MCF 10A (cell line): ENCODE data around the gene KIZ. TPM values are rescaled to one million over a fixed set of nuclear protein-coding genes. Genes with fewer than 3 reads are reported as not detected.

ENCODE experiments used
- BruUV-seq: library from RNA; stranded (reverse); fragments of 400-500 nt; replicated peaks from 2 replicates; lab custom pipeline; 2021; lab: Mats Ljungman, UMichigan
- CTCF ChIA-PET: fragments of 300-600 bp; sonication (Branson Sonifier 250); formaldehyde crosslinking; extraction: SDS; loops from one replicate; lab custom pipeline; 2021; ENCODE audit warnings: antibody characterized with exemption, inconsistent platforms; lab: Yijun Ruan, JAX
- POLR2A ChIA-PET: fragments of 300-600, 350-650 bp; sonication (Branson Sonifier 250); formaldehyde crosslinking; extraction: SDS; loops from one replicate; lab custom pipeline; 2020; ENCODE audit warnings: antibody characterized with exemption, inconsistent platforms; lab: Yijun Ruan, JAX
- DNase-seq: peaks from one replicate; pipeline ENCODE4 v3.0.0-alpha.2; 2018; ENCODE audit not compliant: unreplicated experiment
- H3K27ac Mint-ChIP-seq: one replicate; pipeline ENCODE4 v1.8.0; 2022; ENCODE audit warnings: mild to moderate bottlenecking, low read depth, mixed read lengths; ENCODE audit not compliant: unreplicated experiment
- H3K27me3 Mint-ChIP-seq: one replicate; pipeline ENCODE4 v1.8.0; 2022; ENCODE audit warnings: mixed read lengths; ENCODE audit not compliant: insufficient read depth, unreplicated experiment
- H3K36me3 Mint-ChIP-seq: one replicate; pipeline ENCODE4 v1.8.0; 2022; ENCODE audit warnings: mild to moderate bottlenecking, moderate library complexity, mixed read lengths; ENCODE audit not compliant: insufficient read depth, unreplicated experiment
- H3K4me1 Mint-ChIP-seq: one replicate; pipeline ENCODE4 v1.8.0; 2022; ENCODE audit warnings: mixed read lengths; ENCODE audit not compliant: insufficient read depth, unreplicated experiment
- H3K4me3 Mint-ChIP-seq: one replicate; pipeline ENCODE4 v1.8.0; 2022; ENCODE audit warnings: mild to moderate bottlenecking, moderate library complexity, mixed read lengths; ENCODE audit not compliant: unreplicated experiment
- H3K9me3 Mint-ChIP-seq: one replicate; pipeline ENCODE4 v1.8.0; 2022; ENCODE audit warnings: mixed read lengths; ENCODE audit not compliant: unreplicated experiment
- intact Hi-C: fragments of 100-400 bp; cut with micrococcal nuclease; formaldehyde crosslinking; loops from 2 replicates; pipeline ENCODE4 v1.14.1; 2022
- total RNA-seq: library from RNA; stranded (reverse); gene quantifications from 2 replicates; pipeline ENCODE4 v1.2.3, GENCODE V29; 2022
- TF ChIP-seq, protein P1 (sequence below): fragments of 200-600 bp; IDR thresholded peaks from one replicate; pipeline ENCODE4 v1.8.0; 2022; ENCODE audit warnings: antibody characterized with exemption, mild to moderate bottlenecking; ENCODE audit not compliant: unreplicated experiment

The KIZ gene
- total RNA-seq, 1 experiment from 2014 or later, result 56.1 TPM

DNA sequence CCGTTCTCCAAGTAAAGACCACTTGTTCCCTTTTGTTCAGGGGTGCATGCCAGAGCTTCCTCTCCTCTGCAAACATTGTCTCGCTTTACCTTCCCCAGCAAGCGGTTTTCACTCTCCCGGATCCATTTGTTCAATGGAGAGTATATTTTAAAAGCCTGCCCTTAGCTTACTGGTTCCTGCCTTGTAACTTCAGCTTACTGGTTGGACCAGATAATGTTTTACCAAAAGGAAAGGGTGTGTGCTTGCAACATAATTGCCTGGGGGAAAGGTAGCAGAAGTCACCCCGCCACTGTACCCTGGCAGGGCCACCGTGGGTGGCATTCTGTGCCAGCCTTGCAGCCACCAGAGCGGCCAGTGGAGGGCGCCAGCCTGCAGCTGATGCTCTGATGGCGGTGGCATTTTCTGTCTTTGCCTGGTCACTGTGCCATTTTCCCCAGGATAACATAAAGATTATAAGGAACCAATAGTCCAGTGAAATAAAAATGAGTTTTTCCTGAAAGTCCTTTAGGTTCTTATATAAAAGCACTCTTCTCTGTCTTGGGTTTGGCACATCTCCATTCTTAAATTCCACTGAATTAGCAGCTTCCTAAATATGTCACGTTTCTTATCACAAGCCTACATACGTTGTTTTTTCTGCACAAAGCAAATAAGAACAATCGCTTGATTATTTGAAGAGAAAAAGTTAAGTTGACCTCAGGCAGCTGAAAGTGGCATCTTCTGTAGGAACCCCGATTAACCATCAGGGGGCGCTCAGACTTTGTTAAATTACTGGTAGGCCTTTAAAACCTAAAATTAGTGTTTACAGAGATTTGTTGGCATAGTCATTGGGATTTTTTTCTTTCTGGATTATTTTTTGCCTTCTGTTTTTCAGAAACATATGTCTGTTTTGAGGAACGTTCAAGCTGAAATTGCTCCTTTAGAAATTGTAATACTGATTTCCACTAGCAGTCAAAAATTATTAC is 109.9 kb downstream of the KIZ start:
- Mint-ChIP-seq H3K27me3 (no peaks in the 10 kb centered on the region), H3K36me3 (peaks cover 17% of the 10 kb centered on the region), H3K9me3 (no peaks in the 10 kb centered on the region), H3K27ac (no peak overlapping the region), H3K4me3 (no peak overlapping the region), H3K4me1 (peaks cover 5% of the 10 kb centered on the region)
- POLR2A ChIA-PET, result interaction anchor here (0.6 to 2.6 kb wide), 14 partner anchors 10 to 380 kb away, joined by 3 to 20 read pairs (median 4); partner anchors contain the start of genes KIZ and XRN2
- TF ChIP-seq, protein P1, sequence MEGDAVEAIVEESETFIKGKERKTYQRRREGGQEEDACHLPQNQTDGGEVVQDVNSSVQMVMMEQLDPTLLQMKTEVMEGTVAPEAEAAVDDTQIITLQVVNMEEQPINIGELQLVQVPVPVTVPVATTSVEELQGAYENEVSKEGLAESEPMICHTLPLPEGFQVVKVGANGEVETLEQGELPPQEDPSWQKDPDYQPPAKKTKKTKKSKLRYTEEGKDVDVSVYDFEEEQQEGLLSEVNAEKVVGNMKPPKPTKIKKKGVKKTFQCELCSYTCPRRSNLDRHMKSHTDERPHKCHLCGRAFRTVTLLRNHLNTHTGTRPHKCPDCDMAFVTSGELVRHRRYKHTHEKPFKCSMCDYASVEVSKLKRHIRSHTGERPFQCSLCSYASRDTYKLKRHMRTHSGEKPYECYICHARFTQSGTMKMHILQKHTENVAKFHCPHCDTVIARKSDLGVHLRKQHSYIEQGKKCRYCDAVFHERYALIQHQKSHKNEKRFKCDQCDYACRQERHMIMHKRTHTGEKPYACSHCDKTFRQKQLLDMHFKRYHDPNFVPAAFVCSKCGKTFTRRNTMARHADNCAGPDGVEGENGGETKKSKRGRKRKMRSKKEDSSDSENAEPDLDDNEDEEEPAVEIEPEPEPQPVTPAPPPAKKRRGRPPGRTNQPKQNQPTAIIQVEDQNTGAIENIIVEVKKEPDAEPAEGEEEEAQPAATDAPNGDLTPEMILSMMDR, result peak; percentile 75
- CTCF ChIA-PET, result interaction anchor here (0.5 to 6.5 kb wide), 155 partner anchors 10 to 636 kb away, joined by 3 to 329 read pairs (median 5); partner anchors contain the start of genes KIZ and XRN2
- peak; percentile 72 for DNase-seq
- BruUV-seq, result no TSS peak
- intact Hi-C loops, result loop anchor here (1.0 to 5.0 kb wide), 5 partner anchors 127 to 398 kb away; no protein-coding TSS in a partner anchor

DNA sequence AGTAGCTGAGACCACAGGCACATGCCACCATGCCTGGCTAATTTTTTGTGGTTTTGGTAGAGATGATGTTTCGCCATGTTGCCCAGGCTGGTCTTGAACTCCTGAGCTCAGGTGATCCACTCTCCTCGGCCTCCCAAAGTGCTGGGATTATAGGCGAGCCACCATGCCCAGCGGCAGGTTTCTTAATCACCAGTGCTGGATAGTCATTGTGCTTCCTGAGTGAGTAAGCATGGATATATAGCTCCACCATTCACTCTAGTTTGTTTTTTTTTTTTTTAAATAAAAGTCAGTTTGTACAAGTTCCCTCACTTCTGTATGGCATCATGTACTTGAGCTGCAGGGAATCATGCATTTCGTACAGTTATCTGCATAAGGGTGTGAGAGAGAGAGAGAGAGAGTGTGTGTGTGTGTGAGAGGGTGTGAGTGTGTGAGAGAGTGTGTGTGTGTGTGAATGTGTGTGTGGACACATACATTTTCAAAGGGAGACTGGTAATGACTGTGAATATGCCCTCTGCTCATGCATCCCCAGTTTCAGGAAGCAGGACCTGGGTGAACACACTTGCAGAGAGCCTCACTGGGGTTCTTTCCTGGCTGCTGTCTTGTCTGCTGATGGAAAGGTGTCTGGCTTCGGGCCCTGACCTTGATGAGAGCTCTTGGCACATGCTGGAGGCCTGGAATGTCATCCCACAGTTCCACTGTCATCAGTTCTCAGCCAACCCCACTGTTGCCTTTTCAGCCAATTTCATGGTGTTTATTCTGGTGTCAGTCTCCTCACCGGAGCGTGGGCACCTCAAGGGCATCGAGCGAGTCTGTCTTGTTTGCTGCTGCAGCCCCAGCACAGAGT is 112.3 kb downstream of the KIZ start:
- TF ChIP-seq, protein P1, result no peak
- Mint-ChIP-seq H3K27ac (peak overlapping the region; percentile 78), H3K27me3 (no peaks in the 10 kb centered on the region), H3K36me3 (peaks cover 11% of the 10 kb centered on the region), H3K4me1 (peaks cover 5% of the 10 kb centered on the region), H3K4me3 (no peak overlapping the region), H3K9me3 (no peaks in the 10 kb centered on the region)
- ChIA-PET CTCF (interaction anchor here (0.6 to 6.5 kb wide), 14 partner anchors 13 to 1277 kb away, joined by 3 to 329 read pairs (median 6); partner anchors contain the start of gene XRN2), POLR2A (interaction anchor here (0.6 to 1.2 kb wide), 3 partner anchors 142 to 378 kb away, joined by 3 read pairs; no protein-coding TSS in a partner anchor)
- intact Hi-C loops, result loop anchor here (5.0 kb wide), 1 partner anchor 124 kb away; no protein-coding TSS in a partner anchor
- peak; percentile 48 for DNase-seq
- no TSS peak for BruUV-seq

DNA sequence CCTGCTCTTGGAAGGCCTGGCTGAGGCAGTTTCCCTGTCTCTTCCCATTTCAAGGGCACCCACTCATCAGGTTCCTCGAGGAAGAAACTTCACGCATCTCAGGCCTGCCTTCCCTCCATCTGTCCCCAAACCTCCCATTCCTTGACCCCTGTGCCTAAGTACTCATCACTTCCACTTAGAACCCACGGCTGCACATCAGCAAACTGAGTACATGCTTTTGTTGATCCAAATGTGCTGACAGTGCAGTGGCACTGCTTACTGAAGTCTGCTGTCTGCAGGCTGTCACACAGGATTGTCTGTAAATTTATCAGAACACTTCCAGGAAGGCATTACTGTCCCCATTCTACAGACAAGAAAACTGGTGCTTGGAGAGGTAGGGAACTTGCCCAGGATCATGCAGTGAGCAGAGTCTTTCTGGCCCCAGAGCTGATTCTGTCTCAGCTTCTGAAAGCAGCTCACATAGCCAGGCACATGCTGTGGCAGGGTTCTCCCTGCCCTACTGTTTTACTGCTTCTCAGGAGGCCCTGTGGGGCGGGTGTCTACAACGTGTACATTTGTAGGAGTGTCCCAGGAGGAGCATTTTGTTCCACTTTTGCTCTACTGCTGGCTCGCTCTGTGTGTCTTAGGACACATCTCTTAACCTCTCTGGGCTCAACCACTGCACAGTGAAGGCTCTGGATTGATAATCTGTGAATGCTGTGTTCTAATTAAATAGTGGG is 113.1 kb downstream of the KIZ start:
- intact Hi-C loops, result loop anchor here (5.0 kb wide), 1 partner anchor 123 kb away; no protein-coding TSS in a partner anchor
- no peak for DNase-seq
- Mint-ChIP-seq H3K27ac (no peak overlapping the region), H3K4me1 (peaks cover 5% of the 10 kb centered on the region), H3K9me3 (no peaks in the 10 kb centered on the region), H3K27me3 (no peaks in the 10 kb centered on the region), H3K36me3 (peaks cover 15% of the 10 kb centered on the region), H3K4me3 (no peak overlapping the region)
- TF ChIP-seq, protein P1, result no peak
- ChIA-PET CTCF (interaction anchor here (0.8 to 6.5 kb wide), 8 partner anchors 11 to 376 kb away, joined by 3 to 329 read pairs (median 48); partner anchors contain the start of gene XRN2), POLR2A (no interaction called here)
- BruUV-seq, result no TSS peak
